SU-DHL-6 (cell line): ENCODE measurements around the gene BUB3.

Experiments
- H2AFZ ChIP-seq: fragments of 200-600 bp; sonication (generic); 2 replicates; pipeline ENCODE4 v1.6.1; 2014; ENCODE audit warnings: low read depth, mild to moderate bottlenecking, moderate library complexity, mixed read lengths, antibody characterized with exemption, low read length; ENCODE audit not compliant: severe bottlenecking
- H3F3A ChIP-seq: fragments of 200-600 bp; shearing (Covaris generic); 2 replicates; pipeline ENCODE4 v1.6.0; 2016; ENCODE audit warnings: antibody characterized with exemption, mild to moderate bottlenecking; ENCODE audit not compliant: insufficient read depth
- H3K27ac ChIP-seq: fragments of 200-600 bp; sonication (generic); 2 replicates; pipeline ENCODE4 v1.5.1; 2016; ENCODE audit warnings: low read depth, mild to moderate bottlenecking, low read length, moderate library complexity, mixed read lengths
- H3K27me3 ChIP-seq: fragments of 200-600 bp; sonication (generic), shearing (Covaris generic); 2 replicates; pipeline ENCODE4 v1.6.0; 2014; ENCODE audit warnings: mild to moderate bottlenecking, low read length
- H3K36me3 ChIP-seq: fragments of 200-600 bp; sonication (generic); 2 replicates; pipeline ENCODE4 v1.6.1; 2014; ENCODE audit warnings: mild to moderate bottlenecking, low read length, mixed read lengths
- H3K4me2 ChIP-seq: fragments of 300-600, 200-600 bp; shearing (Covaris generic), sonication (generic); 2 replicates; pipeline ENCODE4 v1.6.0; 2014; ENCODE audit warnings: low read length, low read depth, mild to moderate bottlenecking; ENCODE audit not compliant: poor library complexity, severe bottlenecking
- H3K4me3 ChIP-seq: fragments of 200-600 bp; sonication (generic); 2 replicates; pipeline ENCODE4 v1.5.1; 2014; ENCODE audit warnings: antibody characterized with exemption, low read length, mild to moderate bottlenecking, mixed read lengths; ENCODE audit not compliant: insufficient read depth, poor library complexity, severe bottlenecking
- H3K79me2 ChIP-seq: fragments of 200-600 bp; sonication (generic); 2 replicates; pipeline ENCODE4 v1.6.1; 2014; ENCODE audit warnings: mild to moderate bottlenecking, low read length, moderate library complexity; ENCODE audit not compliant: insufficient read depth
- H3K9ac ChIP-seq: fragments of 200-600 bp; sonication (generic); 2 replicates; pipeline ENCODE4 v1.7.0; 2014; ENCODE audit warnings: mild to moderate bottlenecking, low read length
- H3K9me2 ChIP-seq: fragments of 200-600 bp; sonication (generic); replicated peaks from 2 replicates; pipeline ENCODE4 v1.6.1; 2014; ENCODE audit warnings: low read length; ENCODE audit not compliant: insufficient read depth
- H3K9me3 ChIP-seq: fragments of 200-600 bp; sonication (generic); 2 replicates; pipeline ENCODE4 v1.6.1; 2014; ENCODE audit warnings: low read length, mixed read lengths; ENCODE audit not compliant: insufficient read depth
- H4K20me1 ChIP-seq: fragments of 200-600 bp; sonication (generic); 2 replicates; pipeline ENCODE4 v1.6.1; 2014; ENCODE audit warnings: low read depth, mild to moderate bottlenecking, antibody characterized with exemption, low read length, moderate library complexity, mixed read lengths
- EZH2phosphoT487 ChIP-seq: fragments of 200-600 bp; sonication (generic), shearing (Covaris generic); conservative IDR thresholded peaks from 2 replicates; pipeline ENCODE4 v1.6.1; 2018; ENCODE audit warnings: mild to moderate bottlenecking, antibody characterized with exemption, low read length, moderate library complexity, mixed read lengths
- TF ChIP-seq, protein P1 (sequence below): fragments of 200-600 bp; sonication (generic); IDR thresholded peaks from one replicate; pipeline ENCODE4 v1.5.1; 2017; ENCODE audit warnings: antibody characterized with exemption, mild to moderate bottlenecking, low read length, moderate library complexity; ENCODE audit not compliant: insufficient read depth, poor library complexity, severe bottlenecking

The BUB3 gene

DNA sequence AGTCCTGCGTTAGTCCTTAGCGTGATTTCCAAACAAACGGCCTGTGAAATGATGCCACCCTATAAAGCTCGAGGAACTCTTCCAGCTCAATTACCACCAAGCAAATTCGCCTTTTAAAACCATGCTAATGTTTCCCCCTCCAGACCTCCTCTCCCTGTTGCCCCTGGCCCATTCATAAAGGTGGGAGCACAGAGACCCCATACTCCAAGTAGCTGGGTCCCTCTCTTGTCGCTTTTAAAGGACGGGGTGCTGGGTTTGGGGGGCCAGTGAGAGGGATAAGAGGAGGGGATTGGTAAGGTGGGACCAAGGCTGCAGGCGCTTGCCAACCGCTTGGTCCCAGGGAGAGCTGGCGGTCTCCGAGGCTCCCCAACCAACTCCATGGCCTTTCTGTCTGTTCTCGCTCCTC, 5.0 kb upstream of the BUB3 start:
- Histone ChIP-seq H3K79me2 (no peaks in the 10 kb centered on the region), H3K36me3 (no peaks in the 10 kb centered on the region; the same call in 1 of the 2 replicates), H3K27me3 (no peaks in the 10 kb centered on the region), H3K27ac (no peak overlapping the region), H2AFZ (no peak overlapping the region), H3K9ac (no peak overlapping the region), H3K4me2 (no peak overlapping the region), H3K4me3 (no peak overlapping the region), H3K9me3 (no peaks in the 10 kb centered on the region), H3F3A (no peaks in the 10 kb centered on the region), H3K9me2 (no peaks in the 10 kb centered on the region), H4K20me1 (no peaks in the 10 kb centered on the region)
- no peak for TF ChIP-seq EZH2phosphoT487
- TF ChIP-seq, protein P1, sequence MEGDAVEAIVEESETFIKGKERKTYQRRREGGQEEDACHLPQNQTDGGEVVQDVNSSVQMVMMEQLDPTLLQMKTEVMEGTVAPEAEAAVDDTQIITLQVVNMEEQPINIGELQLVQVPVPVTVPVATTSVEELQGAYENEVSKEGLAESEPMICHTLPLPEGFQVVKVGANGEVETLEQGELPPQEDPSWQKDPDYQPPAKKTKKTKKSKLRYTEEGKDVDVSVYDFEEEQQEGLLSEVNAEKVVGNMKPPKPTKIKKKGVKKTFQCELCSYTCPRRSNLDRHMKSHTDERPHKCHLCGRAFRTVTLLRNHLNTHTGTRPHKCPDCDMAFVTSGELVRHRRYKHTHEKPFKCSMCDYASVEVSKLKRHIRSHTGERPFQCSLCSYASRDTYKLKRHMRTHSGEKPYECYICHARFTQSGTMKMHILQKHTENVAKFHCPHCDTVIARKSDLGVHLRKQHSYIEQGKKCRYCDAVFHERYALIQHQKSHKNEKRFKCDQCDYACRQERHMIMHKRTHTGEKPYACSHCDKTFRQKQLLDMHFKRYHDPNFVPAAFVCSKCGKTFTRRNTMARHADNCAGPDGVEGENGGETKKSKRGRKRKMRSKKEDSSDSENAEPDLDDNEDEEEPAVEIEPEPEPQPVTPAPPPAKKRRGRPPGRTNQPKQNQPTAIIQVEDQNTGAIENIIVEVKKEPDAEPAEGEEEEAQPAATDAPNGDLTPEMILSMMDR: no peak

DNA sequence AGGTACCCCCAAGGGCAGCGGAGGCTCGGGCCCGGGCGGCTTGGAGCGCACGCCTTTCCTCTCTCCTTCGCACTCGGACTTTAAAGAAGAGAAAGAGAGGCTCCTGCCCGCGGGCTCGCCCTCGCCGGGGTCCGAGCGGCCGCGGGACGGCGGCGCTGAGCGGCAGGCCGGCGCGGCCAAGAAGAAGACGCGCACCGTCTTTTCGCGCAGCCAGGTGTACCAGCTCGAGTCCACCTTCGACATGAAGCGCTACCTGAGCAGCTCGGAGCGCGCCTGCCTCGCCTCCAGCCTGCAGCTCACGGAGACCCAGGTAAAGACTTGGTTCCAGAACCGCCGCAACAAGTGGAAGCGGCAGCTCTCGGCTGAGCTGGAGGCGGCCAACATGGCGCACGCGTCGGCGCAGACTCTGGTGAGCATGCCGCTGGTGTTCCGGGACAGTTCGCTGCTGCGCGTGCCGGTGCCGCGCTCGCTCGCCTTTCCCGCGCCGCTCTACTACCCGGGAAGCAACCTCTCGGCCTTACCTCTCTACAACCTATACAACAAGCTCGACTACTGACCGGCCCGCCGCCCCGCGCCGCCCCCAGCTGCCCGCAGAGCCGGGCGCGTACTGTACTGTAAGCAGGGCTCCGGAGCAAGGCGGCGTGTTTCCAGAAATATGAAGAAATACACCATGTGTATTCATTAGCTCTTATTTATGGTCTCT, 4.5 kb upstream of the BUB3 start:
- H3K9me3 ChIP-seq: no peaks in the 10 kb centered on the region
- no peak overlapping the region for H2AFZ ChIP-seq
- H3K4me3 ChIP-seq: no peak overlapping the region
- H3K9ac ChIP-seq: no peak overlapping the region
- H3K79me2 ChIP-seq: peaks cover 5% of the 10 kb centered on the region
- H3K27me3 ChIP-seq: no peaks in the 10 kb centered on the region
- H3K36me3 ChIP-seq: no peaks in the 10 kb centered on the region; the same call in 1 of the 2 replicates
- H3F3A ChIP-seq: no peaks in the 10 kb centered on the region
- H3K27ac ChIP-seq: no peak overlapping the region
- no peak overlapping the region for H3K4me2 ChIP-seq
- H4K20me1 ChIP-seq: no peaks in the 10 kb centered on the region
- no peak for TF ChIP-seq EZH2phosphoT487
- TF ChIP-seq, protein P1: no peak
- no peaks in the 10 kb centered on the region for H3K9me2 ChIP-seq

DNA sequence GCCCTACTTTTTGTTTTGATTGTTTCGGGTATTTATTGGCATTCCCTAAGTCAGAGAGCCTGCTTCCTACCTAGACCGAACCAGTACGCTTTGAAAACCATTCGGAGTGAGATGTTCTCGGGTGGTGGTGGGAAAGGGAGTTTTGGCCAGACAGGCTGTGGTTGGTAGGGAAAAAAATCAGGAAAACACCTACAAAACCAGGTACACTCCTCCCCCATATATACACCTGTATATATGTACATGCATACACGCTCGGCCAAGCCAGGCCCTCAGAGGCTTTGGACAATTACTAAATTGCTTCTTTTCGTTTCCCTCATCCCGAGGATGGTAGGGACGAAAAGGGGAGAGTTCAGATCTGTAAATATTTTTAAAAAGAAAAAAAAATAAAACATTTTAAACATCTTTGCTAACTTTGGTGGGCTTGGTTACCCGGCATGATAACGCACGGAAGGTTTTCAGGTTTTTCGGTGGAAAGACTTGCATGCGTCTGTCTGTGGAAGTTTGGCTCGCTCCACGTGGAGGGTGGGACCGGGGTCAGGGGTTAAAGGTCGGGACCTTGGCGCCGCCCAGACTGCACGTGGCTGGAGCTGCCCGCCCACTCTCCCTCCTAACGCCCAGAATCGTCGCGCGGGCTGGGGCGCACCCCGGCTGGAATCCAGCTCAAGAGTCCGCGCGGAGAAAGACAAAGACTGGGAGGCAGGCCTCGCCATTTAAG, 3.8 kb upstream of the BUB3 start:
- peaks cover 12% of the 10 kb centered on the region for H3K79me2 ChIP-seq
- H3F3A ChIP-seq: no peaks in the 10 kb centered on the region
- H3K27me3 ChIP-seq: no peaks in the 10 kb centered on the region
- no peak overlapping the region for H2AFZ ChIP-seq
- no peaks in the 10 kb centered on the region for H3K9me2 ChIP-seq
- peaks cover 3% of the 10 kb centered on the region; the same call in 1 of the 2 replicates for H3K36me3 ChIP-seq
- H3K27ac ChIP-seq: no peak overlapping the region
- TF ChIP-seq EZH2phosphoT487: no peak
- TF ChIP-seq, protein P1: no peak
- peaks cover 5% of the 10 kb centered on the region; the same call in 1 of the 2 replicates for H4K20me1 ChIP-seq
- no peak overlapping the region for H3K4me3 ChIP-seq
- no peak overlapping the region for H3K4me2 ChIP-seq
- no peaks in the 10 kb centered on the region for H3K9me3 ChIP-seq
- H3K9ac ChIP-seq: no peak overlapping the region
